Cardiac fibroblast (primary cell): Measurements from ENCODE around the gene TMEM143.

Experiments used
- DNase-seq, 2 donors: peaks; one replicate each; pipeline versions ENCODE4 v3.0.0 to v3.0.0-alpha.2; 2010; ENCODE audit warnings: low read depth in 2 of 2
- H3K4me3 ChIP-seq, 2 donors: replicated peaks in 1 of 2; 1 replicate in 1 of 2; 2 replicates in 1 of 2; pipeline ENCODE4 v1.5.1; 2011; ENCODE audit warnings: low read depth in 2 of 2, low read length in 2 of 2, mild to moderate bottlenecking in 2 of 2, moderate library complexity in 1 of 2
- TF ChIP-seq, protein P1 (sequence below): IDR thresholded peaks from one replicate; pipeline ENCODE4 v1.5.1; 2011; ENCODE audit warnings: low read depth, mild to moderate bottlenecking, low read length, inconsistent platforms

The TMEM143 gene

GRCh38 chr19:48390188-48391099, 26.7 kb upstream of the TMEM143 start:
- TF ChIP-seq, protein P1, sequence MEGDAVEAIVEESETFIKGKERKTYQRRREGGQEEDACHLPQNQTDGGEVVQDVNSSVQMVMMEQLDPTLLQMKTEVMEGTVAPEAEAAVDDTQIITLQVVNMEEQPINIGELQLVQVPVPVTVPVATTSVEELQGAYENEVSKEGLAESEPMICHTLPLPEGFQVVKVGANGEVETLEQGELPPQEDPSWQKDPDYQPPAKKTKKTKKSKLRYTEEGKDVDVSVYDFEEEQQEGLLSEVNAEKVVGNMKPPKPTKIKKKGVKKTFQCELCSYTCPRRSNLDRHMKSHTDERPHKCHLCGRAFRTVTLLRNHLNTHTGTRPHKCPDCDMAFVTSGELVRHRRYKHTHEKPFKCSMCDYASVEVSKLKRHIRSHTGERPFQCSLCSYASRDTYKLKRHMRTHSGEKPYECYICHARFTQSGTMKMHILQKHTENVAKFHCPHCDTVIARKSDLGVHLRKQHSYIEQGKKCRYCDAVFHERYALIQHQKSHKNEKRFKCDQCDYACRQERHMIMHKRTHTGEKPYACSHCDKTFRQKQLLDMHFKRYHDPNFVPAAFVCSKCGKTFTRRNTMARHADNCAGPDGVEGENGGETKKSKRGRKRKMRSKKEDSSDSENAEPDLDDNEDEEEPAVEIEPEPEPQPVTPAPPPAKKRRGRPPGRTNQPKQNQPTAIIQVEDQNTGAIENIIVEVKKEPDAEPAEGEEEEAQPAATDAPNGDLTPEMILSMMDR, result peak; percentile 81
- H3K4me3 ChIP-seq, result peak overlapping the region; percentile 96
- DNase-seq, result peak; percentile 66 to 74

DNA sequence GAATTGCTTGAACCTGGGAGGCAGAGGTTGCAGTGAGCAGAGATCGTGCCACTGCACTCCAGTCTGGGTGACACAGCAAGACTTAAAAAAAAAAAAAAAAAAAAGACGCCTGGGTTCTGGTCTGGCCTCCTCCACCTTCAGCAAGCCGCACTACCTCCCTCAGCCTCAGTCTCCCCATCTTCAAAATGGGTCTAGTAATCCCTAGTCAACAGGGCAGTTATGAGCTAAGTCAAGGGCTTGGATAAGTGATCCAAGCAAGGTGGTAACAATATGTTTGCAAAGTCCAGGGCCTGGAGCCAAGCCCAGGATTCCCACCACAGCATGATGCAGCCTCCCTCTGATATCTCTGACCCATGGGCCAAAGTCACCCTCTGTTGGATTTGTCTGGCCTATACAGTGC, 23.2 kb upstream of the TMEM143 start:
- TF ChIP-seq, protein P1, result no peak
- H3K4me3 ChIP-seq, result no peak overlapping the region
- DNase-seq, result no peak

DNA sequence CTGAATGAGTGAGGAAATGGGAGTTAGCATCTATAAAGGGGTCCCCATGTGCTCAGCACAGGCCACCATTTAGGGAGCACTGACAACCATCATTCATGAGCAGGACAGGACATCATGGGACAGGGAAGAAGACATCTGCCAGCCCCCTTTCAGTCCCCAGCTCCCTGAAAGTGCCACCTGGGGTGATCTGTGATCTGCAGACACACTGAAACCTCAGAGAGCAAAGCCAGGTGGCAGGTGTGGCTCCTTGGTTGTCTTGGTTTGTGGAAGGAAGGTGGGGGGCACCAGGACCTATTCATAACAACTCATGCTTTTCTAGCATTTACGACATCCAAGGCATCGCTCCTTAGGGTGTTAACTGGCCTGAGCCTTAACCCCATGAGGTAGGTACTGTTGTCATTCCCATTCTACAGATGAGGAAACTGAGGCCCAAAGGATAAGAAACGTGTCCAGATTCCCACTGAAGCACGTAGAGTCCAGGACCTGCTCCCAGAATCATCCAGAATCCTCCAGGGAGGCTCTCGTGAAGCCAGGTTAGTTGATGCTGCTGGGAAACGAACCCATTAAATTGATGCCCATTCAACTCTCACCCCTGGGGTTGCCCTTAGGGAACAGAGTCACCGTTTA, 21.8 kb upstream of the TMEM143 start:
- no peak overlapping the region for H3K4me3 ChIP-seq
- no peak for DNase-seq
- TF ChIP-seq, protein P1, result no peak

DNA sequence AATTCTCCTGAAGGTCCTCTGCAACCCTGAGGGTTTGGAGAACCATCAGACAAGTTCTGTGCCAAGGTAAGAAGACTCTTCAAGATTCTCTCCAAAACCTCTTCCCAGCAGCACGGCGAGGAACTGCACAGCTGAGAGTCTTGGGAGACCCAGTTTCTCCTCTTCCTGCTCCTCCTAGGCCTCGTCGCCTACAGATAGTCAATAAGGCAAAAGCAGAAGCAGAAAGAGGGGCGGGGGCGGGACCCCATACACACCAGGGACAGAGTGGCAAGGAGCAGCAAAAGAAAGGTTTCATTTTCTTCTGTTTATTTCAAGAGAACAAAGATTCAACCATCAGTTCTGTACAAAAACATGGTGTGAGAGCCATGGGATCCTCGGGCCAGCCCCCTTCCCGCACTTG, 18.5 kb upstream of the TMEM143 start:
- no peak overlapping the region for H3K4me3 ChIP-seq
- TF ChIP-seq, protein P1, result no peak
- DNase-seq, result no peak

GRCh38 chr19:48381178-48381950, 17.6 kb upstream of the TMEM143 start:
- no peak for DNase-seq
- TF ChIP-seq, protein P1, result no peak
- no peak overlapping the region for H3K4me3 ChIP-seq

GRCh38 chr19:48379058-48379457, 15.3 kb upstream of the TMEM143 start:
- no peak overlapping the region for H3K4me3 ChIP-seq
- DNase-seq, result no peak
- TF ChIP-seq, protein P1, result no peak
